ENCODE results near the gene GRK4.
A peak's percentile ranks its signal among the peaks of the same experiment; 100 is the strongest.

The GRK4 gene

GRCh38 chr4:2941138-2942036 is 22.0 kb upstream of the GRK4 start:
- H3K36me3 ChIP-seq (ENCODE audit: low read depth): peaks cover 84% of the 10 kb centered on the region
- H3K4me1 ChIP-seq (ENCODE audit: insufficient read depth, poor library complexity, severe bottlenecking): peaks cover 16% of the 10 kb centered on the region
- no peak for ATAC-seq (ENCODE audit: low read depth)
- peak; percentile 52 for DNase-seq (ENCODE audit: low spot score)
- no peak for TF ChIP-seq CTCF (IDR thresholded peaks at IDR 0.05; ENCODE audit: poor library complexity, severe bottlenecking)
- no peak overlapping the region for H3K27ac ChIP-seq (ENCODE audit: poor library complexity, severe bottlenecking)
- no peaks in the 10 kb centered on the region for H3K27me3 ChIP-seq (ENCODE audit: insufficient read depth, poor library complexity, severe bottlenecking)
- H3K9me3 ChIP-seq (ENCODE audit: severe bottlenecking): no peaks in the 10 kb centered on the region
- no peak overlapping the region for H3K4me3 ChIP-seq (ENCODE audit: severe bottlenecking)

GRCh38 chr4:2942037-2942531 is 21.3 kb upstream of the GRK4 start:
- H3K4me3 ChIP-seq (ENCODE audit: severe bottlenecking): no peak overlapping the region
- DNase-seq (ENCODE audit: low spot score) (no peak), ATAC-seq (ENCODE audit: low read depth) (no peak)
- H3K27ac ChIP-seq (ENCODE audit: poor library complexity, severe bottlenecking): no peak overlapping the region
- peaks cover 9% of the 10 kb centered on the region for H3K4me1 ChIP-seq (ENCODE audit: insufficient read depth, poor library complexity, severe bottlenecking)
- H3K27me3 ChIP-seq (ENCODE audit: insufficient read depth, poor library complexity, severe bottlenecking): no peaks in the 10 kb centered on the region
- H3K36me3 ChIP-seq (ENCODE audit: low read depth): peaks cover 91% of the 10 kb centered on the region
- no peaks in the 10 kb centered on the region for H3K9me3 ChIP-seq (ENCODE audit: severe bottlenecking)
- TF ChIP-seq CTCF (IDR thresholded peaks at IDR 0.05; ENCODE audit: poor library complexity, severe bottlenecking): no peak

GRCh38 chr4:2942532-2943363 is 20.6 kb upstream of the GRK4 start:
- peak; percentile 55 for DNase-seq (ENCODE audit: low spot score)
- ATAC-seq (ENCODE audit: low read depth): peak; percentile 2; the same call in 2 of the 3 replicates
- Histone ChIP-seq H3K27ac (ENCODE audit: poor library complexity, severe bottlenecking) (no peak overlapping the region), H3K36me3 (ENCODE audit: low read depth) (peaks cover 95% of the 10 kb centered on the region), H3K9me3 (ENCODE audit: severe bottlenecking) (no peaks in the 10 kb centered on the region), H3K27me3 (ENCODE audit: insufficient read depth, poor library complexity, severe bottlenecking) (no peaks in the 10 kb centered on the region), H3K4me1 (ENCODE audit: insufficient read depth, poor library complexity, severe bottlenecking) (peaks cover 4% of the 10 kb centered on the region), H3K4me3 (ENCODE audit: severe bottlenecking) (no peak overlapping the region)
- no peak for TF ChIP-seq CTCF (IDR thresholded peaks at IDR 0.05; ENCODE audit: poor library complexity, severe bottlenecking)

- Histone ChIP-seq H3K9me3 (ENCODE audit: severe bottlenecking) (no peaks in the 10 kb centered on the region), H3K36me3 (ENCODE audit: low read depth) (peaks cover 95% of the 10 kb centered on the region), H3K4me1 (ENCODE audit: insufficient read depth, poor library complexity, severe bottlenecking) (no peaks in the 10 kb centered on the region), H3K27me3 (ENCODE audit: insufficient read depth, poor library complexity, severe bottlenecking) (no peaks in the 10 kb centered on the region), H3K27ac (ENCODE audit: poor library complexity, severe bottlenecking) (no peak overlapping the region), H3K4me3 (ENCODE audit: severe bottlenecking) (no peak overlapping the region)
- DNase-seq (ENCODE audit: low spot score): no peak
- TF ChIP-seq CTCF (IDR thresholded peaks at IDR 0.05; ENCODE audit: poor library complexity, severe bottlenecking): no peak
- ATAC-seq (ENCODE audit: low read depth): peak; percentile 2; the same call in 2 of the 3 replicates
Observed at GRCh38 chr4:2943364-2944090, 19.8 kb upstream of the GRK4 start.
